Fibroblast of upper back skin (primary cell): ENCODE results near the gene ERV3-1.
A peak's percentile ranks its signal among the peaks of the same experiment; 100 is the strongest.
"Not testable (repeated sequence)": the region's sequence is repeated elsewhere in the genome, so short reads cannot be mapped to it uniquely, and the experiment has no call there.

Experiments used
- DNase-seq: peaks from one replicate; pipeline ENCODE4 v3.0.0-alpha.2; 2013

ERV3-1 gene

GRCh38 chr7:64999165-65000004 lies 7.1 kb downstream of the ERV3-1 start:
- DNase-seq: peak; percentile 5

GRCh38 chr7:64998865-64999164 lies 7.7 kb downstream of the ERV3-1 start:
- DNase-seq: no peak

- peak; percentile 54 for DNase-seq
Observed at GRCh38 chr7:64997927-64998391, 8.5 kb downstream of the ERV3-1 start.

GRCh38 chr7:64997164-64997908 lies 9.2 kb downstream of the ERV3-1 start:
- DNase-seq: no peak

- DNase-seq: no peak
Observed at GRCh38 chr7:64996305-64996704, 10.2 kb downstream of the ERV3-1 start.

- DNase-seq: no peak
Observed at GRCh38 chr7:64993901-64994300, 12.6 kb downstream of the ERV3-1 start.

GRCh38 chr7:64992971-64993370 lies 13.5 kb downstream of the ERV3-1 start:
- no peak for DNase-seq

- DNase-seq: no peak
Observed at GRCh38 chr7:64990936-64991335, 15.6 kb downstream of the ERV3-1 start, which contains the start of gene ZNF117. Gene ZNF117, minus strand, starts transcription at chr7:64991036.

- DNase-seq: no peak
Observed at GRCh38 chr7:64990216-64990615, 16.3 kb downstream of the ERV3-1 start.

GRCh38 chr7:64978497-64979203 lies 27.8 kb downstream of the ERV3-1 start:
- no peak for DNase-seq

- DNase-seq: no peak
Observed at GRCh38 chr7:64965594-64965993, 40.9 kb downstream of the ERV3-1 start.

- no peak for DNase-seq
Observed at GRCh38 chr7:64959072-64959747, 47.3 kb downstream of the ERV3-1 start.

GRCh38 chr7:64951250-64951848 lies 55.1 kb downstream of the ERV3-1 start:
- peak; percentile 43 for DNase-seq

- not testable (repeated sequence) for DNase-seq
Observed at GRCh38 chr7:64950673-64951072, 55.8 kb downstream of the ERV3-1 start.

- not testable (repeated sequence) for DNase-seq
Observed at GRCh38 chr7:64948774-64949173, 57.7 kb downstream of the ERV3-1 start.

GRCh38 chr7:64947252-64948000 lies 59.1 kb downstream of the ERV3-1 start:
- DNase-seq: no peak

GRCh38 chr7:64946772-64947171 lies 59.7 kb downstream of the ERV3-1 start:
- DNase-seq: no peak

- DNase-seq: no peak
Observed at GRCh38 chr7:64945503-64946175, 60.8 kb downstream of the ERV3-1 start.

GRCh38 chr7:64944667-64945502 lies 61.6 kb downstream of the ERV3-1 start:
- DNase-seq: not testable (repeated sequence)
